Activated T-helper 9 cell treated with anti-CD3 and anti-CD28 coated beads, Interleukin-2, amount 50 U/mL, for 16 hours (primary cell): ENCODE data around the gene MPST.
"Not testable (repeated sequence)": the region's sequence is repeated elsewhere in the genome, so short reads cannot be mapped to it uniquely, and the experiment has no call there.

Experiments
- DNase-seq: peaks from one replicate; pipeline ENCODE4 v3.0.0-alpha.2; 2020; ENCODE audit warnings: low read depth

MPST gene

GRCh38 chr22:37019309-37020191 is at the start of gene MPST, which contains the start of gene TST:
TSS of gene MPST (plus strand) at chr22:37019742. CDS start at chr22:37019837, 95 bp downstream.
TSS of gene TST (minus strand) at chr22:37019447. CDS start at chr22:37018732, 715 bp downstream.
- peak; percentile 9 for DNase-seq

- no peak for DNase-seq
Observed at GRCh38 chr22:36971341-36972125, 48.0 kb upstream of the MPST start.

GRCh38 chr22:36976606-36977005 is 42.9 kb upstream of the MPST start:
- DNase-seq, result no peak

GRCh38 chr22:36977401-36977861 is 42.1 kb upstream of the MPST start:
- DNase-seq, result peak; percentile 68

- DNase-seq, result peak; percentile 84
Observed at GRCh38 chr22:36977947-36978660, 41.4 kb upstream of the MPST start.

- DNase-seq, result no peak
Observed at GRCh38 chr22:36979016-36979910, 40.3 kb upstream of the MPST start.

- DNase-seq, result no peak
Observed at GRCh38 chr22:36981247-36981775, 38.2 kb upstream of the MPST start.

- DNase-seq, result no peak
Observed at GRCh38 chr22:36982136-36982535, 37.4 kb upstream of the MPST start.

- no peak for DNase-seq
Observed at GRCh38 chr22:36985211-36985889, 34.2 kb upstream of the MPST start.

GRCh38 chr22:36986242-36986821 is 33.2 kb upstream of the MPST start:
- DNase-seq, result no peak

- DNase-seq, result no peak
Observed at GRCh38 chr22:36988075-36988832, 31.3 kb upstream of the MPST start.

GRCh38 chr22:36989012-36989411 is 30.5 kb upstream of the MPST start:
- DNase-seq, result not testable (repeated sequence)

- no peak for DNase-seq
Observed at GRCh38 chr22:36990457-36990856, 29.1 kb upstream of the MPST start.

GRCh38 chr22:36991206-36991605 is 28.3 kb upstream of the MPST start:
- DNase-seq, result no peak

GRCh38 chr22:36997746-36998145 is 21.8 kb upstream of the MPST start:
- DNase-seq, result no peak

GRCh38 chr22:36998620-36999351 is 20.8 kb upstream of the MPST start:
- no peak for DNase-seq

- no peak for DNase-seq
Observed at GRCh38 chr22:36999463-36999862, 20.1 kb upstream of the MPST start.
